Neutrophil (primary cell): ENCODE data around the gene LRRC28.

Experiments used
- H3K27ac ChIP-seq: fragments of 200-600 bp; sonication (generic); 2 replicates; pipeline ENCODE4 v1.5.1; 2016; ENCODE audit warnings: mild to moderate bottlenecking, moderate library complexity
- H3K27me3 ChIP-seq: fragments of 200-600 bp; sonication (generic); 2 replicates; pipeline ENCODE4 v1.6.0; 2016; ENCODE audit warnings: mild to moderate bottlenecking
- H3K36me3 ChIP-seq: fragments of 200-600 bp; sonication (generic); 2 replicates; pipeline ENCODE4 v1.5.1; 2017
- H3K4me1 ChIP-seq, 2 experiments: fragments of 200-600 bp in 1 of 2; sonication (generic) in 1 of 2; 1 replicate in 1 of 2; 2 replicates in 1 of 2; pipeline versions ENCODE4 v1.5.1 to v1.6.1; 2013 to 2016; ENCODE audit warnings: low read depth in 1 of 2, low read length in 1 of 2, mild to moderate bottlenecking in 1 of 2, moderate library complexity in 1 of 2; ENCODE audit not compliant: control insufficient read depth in 1 of 2, insufficient read depth in 1 of 2
- H3K4me3 ChIP-seq, 2 experiments: fragments of 200-600 bp in 1 of 2; sonication (generic) in 1 of 2; 1 replicate in 1 of 2; 2 replicates in 1 of 2; pipeline ENCODE4 v1.5.1; 2013 to 2016; ENCODE audit warnings: low read depth in 1 of 2, low read length in 1 of 2, mild to moderate bottlenecking in 1 of 2, moderate library complexity in 1 of 2
- H3K9me3 ChIP-seq: fragments of 200-600 bp; sonication (generic); 2 replicates; pipeline ENCODE4 v1.5.1; 2016
- TF ChIP-seq, protein P1 (sequence below): fragments of 200-600 bp; sonication (generic); IDR thresholded peaks from 2 replicates; pipeline ENCODE4 v1.5.1; 2016; ENCODE audit warnings: antibody characterized with exemption

The LRRC28 gene

DNA sequence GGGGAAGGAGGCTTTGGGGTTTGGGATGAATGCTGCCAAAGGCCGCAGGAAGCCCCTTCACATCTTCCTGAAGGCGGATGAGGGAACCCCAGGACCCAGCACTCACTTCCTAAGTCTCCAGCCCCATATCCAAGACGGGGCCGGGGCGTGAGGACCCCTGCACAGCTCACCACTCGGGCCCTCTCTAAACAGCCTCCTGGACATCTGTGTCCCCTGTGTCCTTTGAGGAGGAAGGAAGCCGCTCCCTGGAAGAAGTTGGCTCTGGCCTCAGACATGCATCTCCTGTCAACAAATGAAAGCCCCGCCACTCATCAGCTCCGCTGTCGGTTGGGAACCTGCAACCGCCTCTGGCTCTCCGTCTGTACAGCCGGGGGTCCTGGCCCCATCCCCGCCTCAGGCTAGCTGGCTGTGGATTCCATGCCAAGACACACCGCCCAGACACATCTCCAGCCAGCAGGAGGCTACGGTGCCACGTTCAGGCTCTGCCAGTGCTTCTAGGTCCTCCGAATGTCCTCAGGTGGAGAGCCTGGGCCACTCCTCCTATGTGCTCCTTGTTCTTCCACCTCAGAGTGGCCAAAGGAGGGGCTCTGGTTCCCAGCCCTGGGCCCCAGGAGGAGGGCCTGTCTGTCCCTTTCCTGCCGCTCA is 174.5 kb downstream of the LRRC28 start:
- TF ChIP-seq, protein P1, sequence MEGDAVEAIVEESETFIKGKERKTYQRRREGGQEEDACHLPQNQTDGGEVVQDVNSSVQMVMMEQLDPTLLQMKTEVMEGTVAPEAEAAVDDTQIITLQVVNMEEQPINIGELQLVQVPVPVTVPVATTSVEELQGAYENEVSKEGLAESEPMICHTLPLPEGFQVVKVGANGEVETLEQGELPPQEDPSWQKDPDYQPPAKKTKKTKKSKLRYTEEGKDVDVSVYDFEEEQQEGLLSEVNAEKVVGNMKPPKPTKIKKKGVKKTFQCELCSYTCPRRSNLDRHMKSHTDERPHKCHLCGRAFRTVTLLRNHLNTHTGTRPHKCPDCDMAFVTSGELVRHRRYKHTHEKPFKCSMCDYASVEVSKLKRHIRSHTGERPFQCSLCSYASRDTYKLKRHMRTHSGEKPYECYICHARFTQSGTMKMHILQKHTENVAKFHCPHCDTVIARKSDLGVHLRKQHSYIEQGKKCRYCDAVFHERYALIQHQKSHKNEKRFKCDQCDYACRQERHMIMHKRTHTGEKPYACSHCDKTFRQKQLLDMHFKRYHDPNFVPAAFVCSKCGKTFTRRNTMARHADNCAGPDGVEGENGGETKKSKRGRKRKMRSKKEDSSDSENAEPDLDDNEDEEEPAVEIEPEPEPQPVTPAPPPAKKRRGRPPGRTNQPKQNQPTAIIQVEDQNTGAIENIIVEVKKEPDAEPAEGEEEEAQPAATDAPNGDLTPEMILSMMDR = no peak
- no peak overlapping the region for H3K27ac ChIP-seq
- H3K4me1 ChIP-seq = no peaks in the 10 kb centered on the region
- no peaks in the 10 kb centered on the region for H3K9me3 ChIP-seq
- H3K27me3 ChIP-seq = no peaks in the 10 kb centered on the region
- H3K4me3 ChIP-seq = no peak overlapping the region
- H3K36me3 ChIP-seq = no peaks in the 10 kb centered on the region

DNA sequence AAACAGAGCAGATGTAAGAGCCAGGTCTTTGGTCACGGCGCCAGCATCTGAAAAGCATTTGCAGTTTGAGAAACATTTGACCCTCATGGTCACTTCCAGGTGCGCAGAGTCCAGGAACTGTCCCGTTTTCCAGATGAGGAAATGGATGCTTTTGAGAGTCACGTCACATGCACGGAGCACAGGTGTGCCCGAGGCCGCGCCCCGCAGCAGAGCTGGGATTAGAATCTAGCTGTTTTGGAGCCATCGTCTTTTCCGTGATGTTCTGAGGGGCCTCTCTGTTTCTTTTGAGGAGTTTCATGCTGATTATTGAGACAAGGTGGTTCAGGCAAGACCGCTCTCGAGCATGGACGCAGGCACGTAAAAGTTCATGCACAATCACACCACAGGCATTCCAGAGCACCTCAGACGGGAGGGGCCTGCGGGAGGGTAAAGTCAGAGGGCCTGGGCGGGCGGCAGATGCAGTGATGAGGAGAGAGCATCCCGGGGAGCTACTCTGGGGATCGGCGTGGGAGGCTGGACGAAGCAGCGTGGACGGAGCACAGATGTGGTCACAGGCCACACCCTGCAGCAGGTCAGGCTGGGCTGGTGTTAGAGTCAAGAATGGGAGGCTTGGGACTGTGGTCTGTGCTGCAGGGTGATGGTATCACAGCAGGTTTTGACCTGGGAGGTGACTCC is 175.3 kb downstream of the LRRC28 start:
- TF ChIP-seq, protein P1 = no peak
- Histone ChIP-seq H3K4me3 (no peak overlapping the region), H3K27me3 (no peaks in the 10 kb centered on the region), H3K4me1 (no peaks in the 10 kb centered on the region), H3K9me3 (no peaks in the 10 kb centered on the region), H3K27ac (no peak overlapping the region), H3K36me3 (no peaks in the 10 kb centered on the region)

DNA sequence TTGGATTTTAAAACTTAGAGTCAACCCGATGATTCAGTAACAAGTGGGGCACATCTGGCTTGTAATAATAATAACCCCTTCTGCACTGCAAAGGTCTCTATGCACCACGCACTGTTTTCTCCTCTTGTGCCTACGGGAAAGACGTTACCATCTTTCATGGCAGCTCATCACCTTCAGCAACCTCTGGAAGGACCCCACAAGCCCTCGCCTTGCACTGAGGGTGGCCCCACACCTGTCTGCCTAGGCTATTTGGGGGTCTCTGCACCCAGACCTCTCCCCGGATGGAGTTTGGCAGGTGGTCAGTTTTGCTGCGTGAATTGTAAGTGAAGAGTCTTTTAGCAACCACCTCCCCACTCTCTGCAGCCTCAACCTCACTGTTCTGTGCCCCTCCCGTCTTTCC is 175.9 kb downstream of the LRRC28 start:
- H3K4me3 ChIP-seq = no peak overlapping the region
- no peaks in the 10 kb centered on the region for H3K9me3 ChIP-seq
- TF ChIP-seq, protein P1 = no peak
- no peaks in the 10 kb centered on the region for H3K27me3 ChIP-seq
- no peaks in the 10 kb centered on the region for H3K4me1 ChIP-seq
- H3K27ac ChIP-seq = no peak overlapping the region
- no peaks in the 10 kb centered on the region for H3K36me3 ChIP-seq

DNA sequence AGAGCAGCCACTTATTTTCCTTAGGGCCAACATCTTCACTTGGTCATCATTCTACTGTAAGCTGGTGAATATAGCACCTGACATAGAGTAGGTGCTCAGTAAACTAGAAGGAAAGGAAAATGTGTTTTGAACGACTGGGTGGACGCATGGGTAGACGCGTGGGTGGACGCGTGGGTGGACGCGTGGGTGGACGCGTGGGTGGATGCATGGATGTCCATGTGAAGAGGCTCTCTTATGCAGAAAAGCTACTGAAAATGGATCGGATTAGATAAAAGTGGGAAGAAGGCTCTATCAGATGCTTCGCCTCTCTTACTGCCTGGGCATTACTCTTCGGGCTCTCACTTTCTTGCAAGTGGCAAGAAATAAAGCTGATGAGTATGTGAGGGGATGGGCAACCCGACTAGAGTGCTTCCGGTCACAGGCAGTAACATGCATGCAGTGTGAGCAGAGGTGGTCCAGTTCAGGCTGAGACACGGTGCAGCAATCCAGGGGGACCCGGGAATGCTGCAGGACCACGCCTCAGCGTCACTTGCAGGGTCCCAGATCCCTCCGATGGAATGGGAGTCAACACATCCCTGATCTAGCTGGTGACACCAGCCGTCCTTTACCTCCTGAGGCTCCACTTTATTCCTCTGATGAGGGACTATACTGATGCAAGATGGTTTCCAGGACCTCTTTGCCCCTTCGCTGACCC is 176.5 kb downstream of the LRRC28 start:
- no peaks in the 10 kb centered on the region for H3K27me3 ChIP-seq
- no peak overlapping the region for H3K4me3 ChIP-seq
- H3K36me3 ChIP-seq = no peaks in the 10 kb centered on the region
- no peaks in the 10 kb centered on the region for H3K9me3 ChIP-seq
- H3K4me1 ChIP-seq = no peaks in the 10 kb centered on the region
- TF ChIP-seq, protein P1 = no peak
- no peak overlapping the region for H3K27ac ChIP-seq

DNA sequence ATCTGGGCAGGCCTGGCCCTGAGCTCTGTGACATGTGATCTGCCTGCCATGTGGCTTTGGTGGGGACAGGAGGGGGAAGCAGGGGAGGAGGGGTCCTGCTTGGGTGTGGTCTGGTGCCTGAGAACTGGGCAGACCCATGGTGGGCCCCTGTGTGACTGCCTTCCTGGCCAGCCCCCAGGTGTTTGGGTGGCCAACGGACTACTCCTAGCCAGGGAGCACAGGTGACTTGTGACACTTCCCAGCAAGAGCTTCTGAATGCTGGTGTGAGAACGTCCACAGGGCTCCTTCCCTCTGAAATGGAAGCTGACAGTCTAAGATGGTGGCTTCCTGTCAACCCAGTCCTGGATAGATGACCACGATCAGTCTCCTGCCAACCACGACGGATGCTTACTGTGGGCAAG is 178.4 kb downstream of the LRRC28 start:
- no peaks in the 10 kb centered on the region for H3K9me3 ChIP-seq
- TF ChIP-seq, protein P1 = no peak
- H3K4me1 ChIP-seq = peaks cover 0 to 4% of the 10 kb centered on the region in 2 experiments
- H3K27ac ChIP-seq = no peak overlapping the region
- peaks cover 6% of the 10 kb centered on the region for H3K27me3 ChIP-seq
- H3K36me3 ChIP-seq = no peaks in the 10 kb centered on the region
- no peak overlapping the region for H3K4me3 ChIP-seq
